ENCODE measurements around the gene GOLGA8S.
"Not testable (repeated sequence)": the region's sequence is repeated elsewhere in the genome, so short reads cannot be mapped to it uniquely, and the experiment has no call there.

Gene GOLGA8S

GRCh38 chr15:23401627-23402026 is 47.1 kb downstream of the GOLGA8S start:
- Histone ChIP-seq H3K4me3 (ENCODE audit: low read length) (no peak overlapping the region), H3K23ac (ENCODE audit: low read length) (no peak overlapping the region), H3K9ac (ENCODE audit: low read length) (no peak overlapping the region), H3K18ac (ENCODE audit: low read length) (no peak overlapping the region), H3K36me3 (ENCODE audit: control insufficient read depth, insufficient read depth, low read length) (no peaks in the 10 kb centered on the region), H4K8ac (ENCODE audit: low read depth, low read length) (no peak overlapping the region), H3K79me1 (ENCODE audit: low read length) (no peaks in the 10 kb centered on the region), H3K4ac (ENCODE audit: low read depth, low read length) (no peak overlapping the region), H2BK5ac (ENCODE audit: low read length) (no peak overlapping the region), H2BK15ac (replicated peaks; ENCODE audit: low read depth) (no peak overlapping the region), H3K79me2 (ENCODE audit: control insufficient read depth, insufficient read depth, low read length) (no peaks in the 10 kb centered on the region), H4K5ac (ENCODE audit: low read length) (no peak overlapping the region), H2BK120ac (ENCODE audit: low read depth, low read length) (no peak overlapping the region), H3K4me2 (ENCODE audit: low read length) (no peak overlapping the region), H3K56ac (ENCODE audit: low read length) (no peak overlapping the region), H3K4me1 (ENCODE audit: control insufficient read depth, low read depth, low read length) (no peaks in the 10 kb centered on the region), H3K27me3 (ENCODE audit: insufficient read depth, low read length, poor library complexity) (no peaks in the 10 kb centered on the region), H3K27ac (ENCODE audit: low read depth, low read length) (no peak overlapping the region), H2AK5ac (ENCODE audit: low read length) (no peak overlapping the region)
- DNase-seq = no peak
- WGBS (ENCODE audit: extremely low coverage, insufficient coverage, low lambda C conversion rate) = no CpG with 5 or more reads among the region's 8 CpGs

GRCh38 chr15:23402140-23402539 is 47.6 kb downstream of the GOLGA8S start:
- H3K56ac ChIP-seq (ENCODE audit: low read length) = no peak overlapping the region
- H4K5ac ChIP-seq (ENCODE audit: low read length) = no peak overlapping the region
- H3K4ac ChIP-seq (ENCODE audit: low read depth, low read length) = no peak overlapping the region
- no peak overlapping the region for H3K4me3 ChIP-seq (ENCODE audit: low read length)
- no CpG with 5 or more reads among the region's 2 CpGs for WGBS (ENCODE audit: extremely low coverage, insufficient coverage, low lambda C conversion rate)
- H3K9ac ChIP-seq (ENCODE audit: low read length) = no peak overlapping the region
- H2BK120ac ChIP-seq (ENCODE audit: low read depth, low read length) = no peak overlapping the region
- H3K27me3 ChIP-seq (ENCODE audit: insufficient read depth, low read length, poor library complexity) = no peaks in the 10 kb centered on the region
- no peak overlapping the region for H2AK5ac ChIP-seq (ENCODE audit: low read length)
- H3K4me1 ChIP-seq (ENCODE audit: control insufficient read depth, low read depth, low read length) = no peaks in the 10 kb centered on the region
- no peak overlapping the region for H3K4me2 ChIP-seq (ENCODE audit: low read length)
- H2BK15ac ChIP-seq (replicated peaks; ENCODE audit: low read depth) = no peak overlapping the region
- no peak for DNase-seq
- H3K36me3 ChIP-seq (ENCODE audit: control insufficient read depth, insufficient read depth, low read length) = no peaks in the 10 kb centered on the region
- H2BK5ac ChIP-seq (ENCODE audit: low read length) = no peak overlapping the region
- H3K18ac ChIP-seq (ENCODE audit: low read length) = no peak overlapping the region
- no peaks in the 10 kb centered on the region for H3K79me1 ChIP-seq (ENCODE audit: low read length)
- H3K79me2 ChIP-seq (ENCODE audit: control insufficient read depth, insufficient read depth, low read length) = no peaks in the 10 kb centered on the region
- H3K23ac ChIP-seq (ENCODE audit: low read length) = no peak overlapping the region
- H3K27ac ChIP-seq (ENCODE audit: low read depth, low read length) = no peak overlapping the region
- H4K8ac ChIP-seq (ENCODE audit: low read depth, low read length) = no peak overlapping the region

GRCh38 chr15:23402544-23402943 is 48.0 kb downstream of the GOLGA8S start:
- H3K56ac ChIP-seq (ENCODE audit: low read length) = no peak overlapping the region
- no peak overlapping the region for H3K4me2 ChIP-seq (ENCODE audit: low read length)
- DNase-seq = no peak
- H4K5ac ChIP-seq (ENCODE audit: low read length) = no peak overlapping the region
- H3K23ac ChIP-seq (ENCODE audit: low read length) = no peak overlapping the region
- no peak overlapping the region for H2AK5ac ChIP-seq (ENCODE audit: low read length)
- H3K18ac ChIP-seq (ENCODE audit: low read length) = no peak overlapping the region
- no peak overlapping the region for H3K4ac ChIP-seq (ENCODE audit: low read depth, low read length)
- no peaks in the 10 kb centered on the region for H3K79me2 ChIP-seq (ENCODE audit: control insufficient read depth, insufficient read depth, low read length)
- no peak overlapping the region for H3K9ac ChIP-seq (ENCODE audit: low read length)
- no peak overlapping the region for H4K8ac ChIP-seq (ENCODE audit: low read depth, low read length)
- no peaks in the 10 kb centered on the region for H3K36me3 ChIP-seq (ENCODE audit: control insufficient read depth, insufficient read depth, low read length)
- no peaks in the 10 kb centered on the region for H3K27me3 ChIP-seq (ENCODE audit: insufficient read depth, low read length, poor library complexity)
- H3K4me1 ChIP-seq (ENCODE audit: control insufficient read depth, low read depth, low read length) = no peaks in the 10 kb centered on the region
- H3K27ac ChIP-seq (ENCODE audit: low read depth, low read length) = no peak overlapping the region
- no CpG with 5 or more reads among the region's 5 CpGs for WGBS (ENCODE audit: extremely low coverage, insufficient coverage, low lambda C conversion rate)
- H3K4me3 ChIP-seq (ENCODE audit: low read length) = no peak overlapping the region
- H2BK5ac ChIP-seq (ENCODE audit: low read length) = no peak overlapping the region
- no peak overlapping the region for H2BK15ac ChIP-seq (replicated peaks; ENCODE audit: low read depth)
- no peaks in the 10 kb centered on the region for H3K79me1 ChIP-seq (ENCODE audit: low read length)
- no peak overlapping the region for H2BK120ac ChIP-seq (ENCODE audit: low read depth, low read length)

GRCh38 chr15:23403550-23403949 is 49.0 kb downstream of the GOLGA8S start:
- WGBS (ENCODE audit: extremely low coverage, insufficient coverage, low lambda C conversion rate) = no CpG with 5 or more reads among the region's 4 CpGs

GRCh38 chr15:23411841-23412240 is 57.3 kb downstream of the GOLGA8S start:
- no peaks in the 10 kb centered on the region for H3K27me3 ChIP-seq (ENCODE audit: insufficient read depth, low read length, poor library complexity)
- no peak overlapping the region for H2BK15ac ChIP-seq (replicated peaks; ENCODE audit: low read depth)
- no peak overlapping the region for H3K18ac ChIP-seq (ENCODE audit: low read length)
- H3K79me2 ChIP-seq (ENCODE audit: control insufficient read depth, insufficient read depth, low read length) = no peaks in the 10 kb centered on the region
- H3K4me1 ChIP-seq (ENCODE audit: control insufficient read depth, low read depth, low read length) = no peaks in the 10 kb centered on the region
- no peak overlapping the region for H3K4me3 ChIP-seq (ENCODE audit: low read length)
- no peak overlapping the region for H4K5ac ChIP-seq (ENCODE audit: low read length)
- no peak overlapping the region for H2BK120ac ChIP-seq (ENCODE audit: low read depth, low read length)
- no peak overlapping the region for H3K4me2 ChIP-seq (ENCODE audit: low read length)
- no peak overlapping the region for H3K4ac ChIP-seq (ENCODE audit: low read depth, low read length)
- no peak overlapping the region for H4K8ac ChIP-seq (ENCODE audit: low read depth, low read length)
- H3K27ac ChIP-seq (ENCODE audit: low read depth, low read length) = no peak overlapping the region
- H2BK5ac ChIP-seq (ENCODE audit: low read length) = no peak overlapping the region
- no peak for DNase-seq
- H3K56ac ChIP-seq (ENCODE audit: low read length) = no peak overlapping the region
- no CpG with 5 or more reads among the region's 10 CpGs for WGBS (ENCODE audit: extremely low coverage, insufficient coverage, low lambda C conversion rate)
- H3K79me1 ChIP-seq (ENCODE audit: low read length) = no peaks in the 10 kb centered on the region
- no peaks in the 10 kb centered on the region for H3K36me3 ChIP-seq (ENCODE audit: control insufficient read depth, insufficient read depth, low read length)
- no peak overlapping the region for H3K9ac ChIP-seq (ENCODE audit: low read length)
- H2AK5ac ChIP-seq (ENCODE audit: low read length) = no peak overlapping the region
- H3K23ac ChIP-seq (ENCODE audit: low read length) = no peak overlapping the region

More at GRCh38 chr15:23403550-23403949, 49.0 kb downstream of the GOLGA8S start:
- Histone ChIP-seq H3K4me1 (ENCODE audit: control insufficient read depth, low read depth, low read length) (no peaks in the 10 kb centered on the region), H3K79me1 (ENCODE audit: low read length) (no peaks in the 10 kb centered on the region), H4K5ac (ENCODE audit: low read length) (no peak overlapping the region), H2BK120ac (ENCODE audit: low read depth, low read length) (no peak overlapping the region), H3K4ac (ENCODE audit: low read depth, low read length) (no peak overlapping the region), H2AK5ac (ENCODE audit: low read length) (no peak overlapping the region), H3K79me2 (ENCODE audit: control insufficient read depth, insufficient read depth, low read length) (no peaks in the 10 kb centered on the region), H3K4me2 (ENCODE audit: low read length) (no peak overlapping the region), H2BK15ac (replicated peaks; ENCODE audit: low read depth) (no peak overlapping the region), H3K27me3 (ENCODE audit: insufficient read depth, low read length, poor library complexity) (no peaks in the 10 kb centered on the region), H2BK5ac (ENCODE audit: low read length) (no peak overlapping the region), H3K23ac (ENCODE audit: low read length) (no peak overlapping the region), H3K36me3 (ENCODE audit: control insufficient read depth, insufficient read depth, low read length) (no peaks in the 10 kb centered on the region), H3K18ac (ENCODE audit: low read length) (no peak overlapping the region), H3K9ac (ENCODE audit: low read length) (no peak overlapping the region), H3K4me3 (ENCODE audit: low read length) (no peak overlapping the region), H3K56ac (ENCODE audit: low read length) (no peak overlapping the region), H3K27ac (ENCODE audit: low read depth, low read length) (no peak overlapping the region), H4K8ac (ENCODE audit: low read depth, low read length) (no peak overlapping the region)
- DNase-seq = no peak

GRCh38 chr15:23412881-23413600 is 58.5 kb downstream of the GOLGA8S start:
- H2BK15ac ChIP-seq (replicated peaks; ENCODE audit: low read depth); H3K4me3 ChIP-seq (ENCODE audit: low read length); H3K27ac ChIP-seq (ENCODE audit: low read depth, low read length); H3K4ac ChIP-seq (ENCODE audit: low read depth, low read length); H4K5ac ChIP-seq (ENCODE audit: low read length); H3K4me1 ChIP-seq (ENCODE audit: control insufficient read depth, low read depth, low read length); H2BK120ac ChIP-seq (ENCODE audit: low read depth, low read length); H3K18ac ChIP-seq (ENCODE audit: low read length); H3K56ac ChIP-seq (ENCODE audit: low read length); H3K36me3 ChIP-seq (ENCODE audit: control insufficient read depth, insufficient read depth, low read length); H2BK5ac ChIP-seq (ENCODE audit: low read length); H3K79me1 ChIP-seq (ENCODE audit: low read length); DNase-seq; H4K8ac ChIP-seq (ENCODE audit: low read depth, low read length); H3K27me3 ChIP-seq (ENCODE audit: insufficient read depth, low read length, poor library complexity); H3K79me2 ChIP-seq (ENCODE audit: control insufficient read depth, insufficient read depth, low read length); H2AK5ac ChIP-seq (ENCODE audit: low read length); H3K9ac ChIP-seq (ENCODE audit: low read length); H3K4me2 ChIP-seq (ENCODE audit: low read length); H3K23ac ChIP-seq (ENCODE audit: low read length): not testable (repeated sequence)
- no CpG with 5 or more reads among the region's 5 CpGs for WGBS (ENCODE audit: extremely low coverage, insufficient coverage, low lambda C conversion rate)

All from mesendoderm (in vitro differentiated cells).